ENCODE results near the gene AGBL4. TPM values are rescaled to one million over a fixed set of nuclear protein-coding genes. Genes with fewer than 3 reads are reported as not detected.

AGBL4 gene
- total RNA-seq, 1 experiment from 2014 or later: not detected

DNA sequence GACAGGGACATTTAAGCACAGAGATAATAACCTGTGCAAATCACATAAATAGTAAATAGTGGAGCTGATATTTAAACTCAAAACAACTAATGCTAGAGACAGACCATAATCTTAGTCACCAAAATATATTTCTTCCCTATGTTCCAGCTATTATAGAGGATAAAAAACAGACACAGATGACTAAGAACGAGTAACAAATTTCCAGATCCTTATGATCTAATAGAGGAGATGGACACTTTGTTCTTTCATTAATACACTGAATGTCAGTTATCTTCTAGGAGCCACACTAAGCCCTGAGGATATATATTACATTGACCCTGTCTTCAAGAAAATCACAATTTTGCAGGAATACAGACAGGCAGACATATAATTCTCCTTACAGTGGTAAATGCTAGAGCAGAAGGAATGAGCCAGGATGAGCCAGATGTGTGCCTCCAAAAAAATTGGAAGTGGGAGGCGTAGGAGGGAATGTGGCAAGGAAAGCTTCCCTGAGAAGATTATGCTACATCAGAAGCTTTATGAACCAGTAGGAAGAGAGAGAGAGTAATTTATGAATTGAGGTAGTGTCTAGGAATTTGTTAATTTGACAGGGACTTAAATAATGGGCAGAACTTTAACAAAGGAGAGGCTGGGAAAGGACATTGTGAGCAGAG is 851.7 kb downstream of the AGBL4 start:
- intact Hi-C loops (cut with micrococcal nuclease): no loop called here
- Histone ChIP-seq H2AFZ (ENCODE audit: low read depth, low read length, poor library complexity, severe bottlenecking) (no peak overlapping the region), H3K4me3 (replicated peaks in 1 of 2; ENCODE audit: low read depth in 1 of 2, low read length in 2 of 2) (no peak overlapping the region), H4K20me1 (ENCODE audit: insufficient read depth) (no peaks in the 10 kb centered on the region), H3K9ac (ENCODE audit: low read length) (no peak overlapping the region), H3K4me1 (ENCODE audit: control insufficient read depth in 1 of 2, insufficient read depth in 2 of 2, low read length in 2 of 2) (no peaks in the 10 kb centered on the region), H3K9me2 (ENCODE audit: insufficient read depth) (no peaks in the 10 kb centered on the region), H3K36me3 (ENCODE audit: control insufficient read depth in 1 of 2, insufficient read depth in 2 of 2, low read length in 2 of 2) (no peaks in the 10 kb centered on the region), H3K27me3 (ENCODE audit: insufficient read depth, low read length) (no peaks in the 10 kb centered on the region), H3K4me2 (ENCODE audit: low read length) (no peak overlapping the region), H3K9me3 (ENCODE audit: control insufficient read depth in 1 of 2, insufficient read depth in 1 of 2, low read depth in 1 of 2, low read length in 2 of 2) (peaks cover 0 to 4% of the 10 kb centered on the region in 2 experiments; a peak in 2 of 4 replicates), H3K27ac (ENCODE audit: low read depth, low read length) (no peak overlapping the region), H3K79me2 (ENCODE audit: insufficient read depth, low read length) (no peaks in the 10 kb centered on the region)
- DNase-seq (ENCODE audit: low read depth, low spot score) (no peak), ATAC-seq (no peak)
- RAD21 ChIA-PET (ENCODE audit: low non-redundant PET in 1 of 2, low total read pairs in 2 of 2, uncharacterized antibody in 2 of 2, unreplicated experiment in 2 of 2): no interaction called here
- POLR2A ChIA-PET: no interaction called here
- CTCF ChIA-PET: no interaction called here
- BruUV-seq (replicated peaks): no TSS peak
- TF ChIP-seq SP1 (IDR thresholded peaks at IDR 0.05; ENCODE audit: low read depth): no peak
- TF ChIP-seq, protein P1, sequence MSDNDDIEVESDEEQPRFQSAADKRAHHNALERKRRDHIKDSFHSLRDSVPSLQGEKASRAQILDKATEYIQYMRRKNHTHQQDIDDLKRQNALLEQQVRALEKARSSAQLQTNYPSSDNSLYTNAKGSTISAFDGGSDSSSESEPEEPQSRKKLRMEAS (IDR thresholded peaks at IDR 0.05): no peak
- no peak for TF ChIP-seq POLR2A (IDR thresholded peaks at IDR 0.05; ENCODE audit: borderline replicate concordance, extremely low read depth, insufficient read depth, insufficient read length)
- TF ChIP-seq YY1 (IDR thresholded peaks at IDR 0.05; ENCODE audit: extremely low read depth, insufficient replicate concordance, low read depth, low read length): no peak
- no peak for TF ChIP-seq EZH2phosphoT487 (IDR thresholded peaks at IDR 0.05; ENCODE audit: borderline replicate concordance)
- no peak for TF ChIP-seq CTCF (IDR thresholded peaks at IDR 0.05 in 2 of 3, conservative IDR thresholded peaks at IDR 0.05 in 1 of 3; ENCODE audit: borderline replicate concordance in 1 of 3, insufficient read depth in 1 of 3, low read depth in 2 of 3, low read length in 2 of 3)
- no peak for TF ChIP-seq ZNF274 (IDR thresholded peaks at IDR 0.05; ENCODE audit: low read depth, low read length)
- TF ChIP-seq JUND (IDR thresholded peaks at IDR 0.05): no peak
- TF ChIP-seq EGR1 (IDR thresholded peaks at IDR 0.05; ENCODE audit: low read depth): no peak
- TF ChIP-seq CEBPB (IDR thresholded peaks at IDR 0.05; ENCODE audit: low read depth): no peak
- no peak for TF ChIP-seq ZFX (IDR thresholded peaks at IDR 0.05)
- TF ChIP-seq, protein P2, sequence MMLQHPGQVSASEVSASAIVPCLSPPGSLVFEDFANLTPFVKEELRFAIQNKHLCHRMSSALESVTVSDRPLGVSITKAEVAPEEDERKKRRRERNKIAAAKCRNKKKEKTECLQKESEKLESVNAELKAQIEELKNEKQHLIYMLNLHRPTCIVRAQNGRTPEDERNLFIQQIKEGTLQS (IDR thresholded peaks at IDR 0.05): no peak
- no peak for TF ChIP-seq FOSL1 (IDR thresholded peaks at IDR 0.05; ENCODE audit: low read depth)
- no peak for TF ChIP-seq CBX3 (IDR thresholded peaks at IDR 0.05; ENCODE audit: low read depth)
- TF ChIP-seq POLR2AphosphoS5 (IDR thresholded peaks at IDR 0.05; ENCODE audit: low read depth, low read length): no peak
- no peak for TF ChIP-seq SIN3A (IDR thresholded peaks at IDR 0.05; ENCODE audit: low read depth)
- no peak for TF ChIP-seq ELF1 (IDR thresholded peaks at IDR 0.05; ENCODE audit: borderline replicate concordance, low read depth)
- TF ChIP-seq REST (IDR thresholded peaks at IDR 0.05; ENCODE audit: low read depth): no peak
- TF ChIP-seq SRF (IDR thresholded peaks at IDR 0.05; ENCODE audit: low read depth): no peak
- TF ChIP-seq TCF7L2 (IDR thresholded peaks at IDR 0.05; ENCODE audit: borderline replicate concordance, extremely low read depth, insufficient read depth, insufficient read length): no peak

Measured in HCT116 (cell line).